RWPE2 (cell line): ENCODE results near the gene PLEKHM3.
A peak's percentile ranks its signal among the peaks of the same experiment; 100 is the strongest.
"Not testable (repeated sequence)": the region's sequence is repeated elsewhere in the genome, so short reads cannot be mapped to it uniquely, and the experiment has no call there.

Experiments used
- ATAC-seq: fragments of 200-7000 bp; cut with Tn5 transposase; 3 replicates; pipeline ENCODE4 v1.9.1; 2021; ENCODE audit warnings: low read depth
- DNase-seq: peaks from one replicate; pipeline ENCODE4 v3.0.0-alpha.2; 2020; ENCODE audit warnings: low spot score
- H3K27ac ChIP-seq: fragments of 450-650 bp; 2 replicates; pipeline ENCODE4 v1.5.1; 2017; ENCODE audit warnings: mild to moderate bottlenecking; ENCODE audit not compliant: poor library complexity, severe bottlenecking
- H3K27me3 ChIP-seq: fragments of 250-450 bp; sonication (Bioruptor Pico); 2 replicates; pipeline ENCODE4 v1.5.1; 2021; ENCODE audit warnings: mild to moderate bottlenecking, moderate library complexity; ENCODE audit not compliant: insufficient read depth, poor library complexity, severe bottlenecking
- H3K36me3 ChIP-seq: fragments of 250-450 bp; sonication (Bioruptor Pico); 2 replicates; pipeline ENCODE4 v1.5.1; 2020; ENCODE audit warnings: low read depth, mild to moderate bottlenecking, moderate library complexity
- H3K4me1 ChIP-seq: fragments of 250-450 bp; sonication (Bioruptor Pico); 2 replicates; pipeline ENCODE4 v1.5.1; 2021; ENCODE audit warnings: mild to moderate bottlenecking, moderate library complexity; ENCODE audit not compliant: insufficient read depth, poor library complexity, severe bottlenecking
- H3K4me3 ChIP-seq: fragments of 250-450 bp; sonication (Bioruptor Pico); 2 replicates; pipeline ENCODE4 v1.5.1; 2021; ENCODE audit warnings: mild to moderate bottlenecking, moderate library complexity; ENCODE audit not compliant: severe bottlenecking
- H3K9me3 ChIP-seq: fragments of 250-450 bp; sonication (Bioruptor Pico); 2 replicates; pipeline ENCODE4 v1.5.1; 2021; ENCODE audit warnings: mild to moderate bottlenecking, moderate library complexity; ENCODE audit not compliant: severe bottlenecking
- TF ChIP-seq, protein P1 (sequence below): fragments of 450-650 bp; IDR thresholded peaks from one replicate; pipeline ENCODE4 v1.5.1; 2017; ENCODE audit warnings: mild to moderate bottlenecking, moderate library complexity; ENCODE audit not compliant: poor library complexity, severe bottlenecking

PLEKHM3 gene

GRCh38 chr2:207950063-207950760, 75.1 kb downstream of the PLEKHM3 start:
- H3K36me3 ChIP-seq, result no peaks in the 10 kb centered on the region
- no peak overlapping the region for H3K4me3 ChIP-seq
- TF ChIP-seq, protein P1, sequence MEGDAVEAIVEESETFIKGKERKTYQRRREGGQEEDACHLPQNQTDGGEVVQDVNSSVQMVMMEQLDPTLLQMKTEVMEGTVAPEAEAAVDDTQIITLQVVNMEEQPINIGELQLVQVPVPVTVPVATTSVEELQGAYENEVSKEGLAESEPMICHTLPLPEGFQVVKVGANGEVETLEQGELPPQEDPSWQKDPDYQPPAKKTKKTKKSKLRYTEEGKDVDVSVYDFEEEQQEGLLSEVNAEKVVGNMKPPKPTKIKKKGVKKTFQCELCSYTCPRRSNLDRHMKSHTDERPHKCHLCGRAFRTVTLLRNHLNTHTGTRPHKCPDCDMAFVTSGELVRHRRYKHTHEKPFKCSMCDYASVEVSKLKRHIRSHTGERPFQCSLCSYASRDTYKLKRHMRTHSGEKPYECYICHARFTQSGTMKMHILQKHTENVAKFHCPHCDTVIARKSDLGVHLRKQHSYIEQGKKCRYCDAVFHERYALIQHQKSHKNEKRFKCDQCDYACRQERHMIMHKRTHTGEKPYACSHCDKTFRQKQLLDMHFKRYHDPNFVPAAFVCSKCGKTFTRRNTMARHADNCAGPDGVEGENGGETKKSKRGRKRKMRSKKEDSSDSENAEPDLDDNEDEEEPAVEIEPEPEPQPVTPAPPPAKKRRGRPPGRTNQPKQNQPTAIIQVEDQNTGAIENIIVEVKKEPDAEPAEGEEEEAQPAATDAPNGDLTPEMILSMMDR, result no peak
- DNase-seq (no peak), ATAC-seq (no peak)
- no peaks in the 10 kb centered on the region for H3K27me3 ChIP-seq
- H3K27ac ChIP-seq, result no peak overlapping the region
- peaks cover 2% of the 10 kb centered on the region for H3K9me3 ChIP-seq
- H3K4me1 ChIP-seq, result no peaks in the 10 kb centered on the region

- not testable (repeated sequence) for ATAC-seq, H3K4me1 ChIP-seq, H3K27ac ChIP-seq, H3K36me3 ChIP-seq, H3K9me3 ChIP-seq, H3K27me3 ChIP-seq, H3K4me3 ChIP-seq, DNase-seq
These were observed 76.1 kb downstream of the PLEKHM3 start for GRCh38 chr2:207949245-207949644.

DNA sequence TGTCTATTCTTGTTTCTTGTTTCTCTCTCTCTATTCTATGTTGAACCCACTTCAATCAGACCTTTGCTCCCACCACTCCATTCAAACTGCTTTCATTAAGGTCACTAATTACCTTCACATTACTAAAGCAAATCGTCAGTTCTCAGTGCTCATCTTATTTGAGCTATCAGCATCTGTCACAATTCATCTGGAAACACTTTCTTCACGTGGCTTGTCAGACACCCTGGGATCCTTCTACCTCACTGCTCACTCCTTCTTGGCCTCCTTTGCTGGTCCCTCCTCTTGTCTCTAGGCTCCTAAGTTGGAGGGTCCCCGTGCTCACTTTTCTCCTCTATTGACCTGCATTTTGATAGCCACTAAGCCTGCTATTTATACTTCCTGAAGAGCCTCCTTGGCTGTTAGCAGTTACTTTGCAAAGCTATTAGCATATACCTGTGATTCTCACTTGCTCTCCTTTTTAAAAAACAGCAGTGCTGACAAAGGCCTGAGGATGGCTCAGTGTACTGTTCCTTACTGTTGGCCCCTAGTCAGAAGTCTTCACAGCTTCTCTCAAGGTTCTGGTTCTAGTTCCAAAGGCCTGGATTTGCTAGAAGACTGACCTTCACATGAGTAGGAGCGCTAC, 80.2 kb downstream of the PLEKHM3 start:
- TF ChIP-seq, protein P1, result no peak
- Histone ChIP-seq H3K27ac (no peak overlapping the region), H3K4me1 (no peaks in the 10 kb centered on the region)

DNA sequence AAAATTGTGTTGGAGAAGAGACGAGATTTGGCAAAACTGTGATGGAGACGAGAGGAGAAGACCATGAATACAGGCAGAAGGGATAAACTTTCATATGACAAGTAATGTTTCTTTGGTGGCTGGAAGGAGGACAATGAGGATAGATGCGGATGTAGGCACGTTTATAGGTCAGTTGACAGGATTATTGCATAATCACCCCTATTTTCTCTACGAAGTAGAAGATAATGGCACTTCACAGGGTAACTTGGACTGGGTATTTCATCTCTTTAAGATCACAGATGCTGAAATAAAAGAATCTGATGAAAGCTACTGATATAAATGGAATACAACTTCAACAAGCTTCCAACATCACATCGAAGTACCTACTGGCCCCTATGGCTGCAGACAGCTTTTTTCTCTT, 81.0 kb downstream of the PLEKHM3 start:
- ATAC-seq, result no peak
- Histone ChIP-seq H3K36me3 (no peaks in the 10 kb centered on the region), H3K4me3 (no peak overlapping the region), H3K27me3 (no peaks in the 10 kb centered on the region), H3K27ac (no peak overlapping the region), H3K9me3 (no peaks in the 10 kb centered on the region), H3K4me1 (no peaks in the 10 kb centered on the region)
- TF ChIP-seq, protein P1, result no peak
- DNase-seq, result no peak

More for the DNA sequence above, 80.2 kb downstream of the PLEKHM3 start:
- H3K9me3 ChIP-seq, result no peaks in the 10 kb centered on the region
- ATAC-seq, result no peak
- H3K4me3 ChIP-seq, result no peak overlapping the region
- no peaks in the 10 kb centered on the region for H3K36me3 ChIP-seq
- no peaks in the 10 kb centered on the region for H3K27me3 ChIP-seq
- DNase-seq, result no peak

DNA sequence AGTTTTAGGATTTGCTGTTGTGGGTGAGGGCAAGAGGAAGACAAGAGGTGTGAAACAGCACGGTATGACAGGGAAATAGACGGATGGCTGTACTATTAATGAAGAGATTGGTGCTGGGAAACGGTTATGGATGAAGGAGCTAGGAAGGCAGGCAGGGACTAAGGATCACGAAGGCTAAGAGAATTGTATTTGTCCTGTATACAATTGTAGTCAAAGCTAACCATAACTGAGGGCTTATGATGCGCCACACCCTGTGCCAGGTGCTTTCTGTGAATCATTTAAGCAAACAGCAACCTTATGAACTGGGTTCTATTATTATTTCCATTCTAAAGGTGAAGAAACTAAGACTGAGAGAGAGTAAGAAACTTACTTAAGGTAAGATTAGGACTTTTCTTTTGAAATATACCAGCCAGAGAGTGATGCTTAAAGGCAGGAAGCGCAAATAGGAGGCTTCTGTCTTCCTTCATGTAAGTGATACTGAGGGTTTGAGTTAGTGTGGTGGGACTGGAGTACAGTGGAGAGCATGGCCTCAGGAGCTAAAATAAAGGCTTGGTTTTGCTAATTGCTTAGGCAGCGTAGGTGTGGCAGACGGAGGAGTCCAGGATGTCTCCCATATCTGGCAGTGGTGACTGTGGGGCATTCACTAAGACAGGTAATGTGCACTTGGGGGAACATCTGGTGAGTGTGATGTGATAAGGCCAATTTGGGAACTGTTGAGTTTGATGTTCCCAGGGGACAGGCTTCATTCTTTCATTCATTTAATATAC, 85.8 kb downstream of the PLEKHM3 start:
- TF ChIP-seq, protein P1, result no peak
- DNase-seq (no peak), ATAC-seq (peak; percentile 52; the same call in 2 of the 3 replicates)
- no peaks in the 10 kb centered on the region for H3K4me1 ChIP-seq
- no peaks in the 10 kb centered on the region for H3K27me3 ChIP-seq
- no peaks in the 10 kb centered on the region for H3K36me3 ChIP-seq
- no peaks in the 10 kb centered on the region for H3K9me3 ChIP-seq
- H3K27ac ChIP-seq, result no peak overlapping the region
- no peak overlapping the region for H3K4me3 ChIP-seq
